Parathyroid adenoma (tissue), 2 donors: ENCODE data around the gene KNDC1.

Source experiments
- H2AFZ ChIP-seq: fragments of 300-600 bp; sonication (generic); one replicate; pipeline ENCODE4 v1.7.0; 2017; ENCODE audit warnings: antibody characterized with exemption, mild to moderate bottlenecking
- H3K27ac ChIP-seq: fragments of 300-600 bp; sonication (generic); one replicate; pipeline ENCODE4 v1.7.0; 2017
- H3K27me3 ChIP-seq: fragments of 300-600 bp; sonication (generic); one replicate; pipeline ENCODE4 v1.7.0; 2017; ENCODE audit warnings: low read length; ENCODE audit not compliant: control insufficient read depth, insufficient read depth
- H3K36me3 ChIP-seq: fragments of 300-600 bp; sonication (generic); one replicate; pipeline ENCODE4 v1.7.0; 2017; ENCODE audit warnings: low read length; ENCODE audit not compliant: control insufficient read depth, insufficient read depth
- H3K4me1 ChIP-seq: fragments of 300-600 bp; sonication (generic); one replicate; pipeline ENCODE4 v1.7.0; 2017; ENCODE audit warnings: control low read depth
- H3K4me2 ChIP-seq: fragments of 300-600 bp; sonication (generic); one replicate; pipeline ENCODE4 v1.7.0; 2017; ENCODE audit warnings: low read length
- H3K4me3 ChIP-seq: fragments of 300-600 bp; sonication (generic); one replicate; pipeline ENCODE4 v1.7.0; 2017; ENCODE audit warnings: low read depth, low read length
- H3K79me2 ChIP-seq: fragments of 300-600 bp; sonication (generic); one replicate; pipeline ENCODE4 v1.7.0; 2017; ENCODE audit warnings: control low read depth
- H3K9ac ChIP-seq: fragments of 300-600 bp; sonication (generic); one replicate; pipeline ENCODE4 v1.7.0; 2017; ENCODE audit warnings: mild to moderate bottlenecking
- H3K9me3 ChIP-seq: fragments of 300-600 bp; sonication (generic); one replicate; pipeline ENCODE4 v1.7.0; 2017; ENCODE audit warnings: low read length; ENCODE audit not compliant: control insufficient read depth
- TF ChIP-seq, protein P1 (sequence below): fragments of 300-600 bp; sonication (generic); IDR thresholded peaks from one replicate; pipeline ENCODE4 v1.7.0; 2017; ENCODE audit warnings: antibody characterized with exemption, mild to moderate bottlenecking
- donor health status: primary hyperparathyroidism.

The KNDC1 gene

DNA sequence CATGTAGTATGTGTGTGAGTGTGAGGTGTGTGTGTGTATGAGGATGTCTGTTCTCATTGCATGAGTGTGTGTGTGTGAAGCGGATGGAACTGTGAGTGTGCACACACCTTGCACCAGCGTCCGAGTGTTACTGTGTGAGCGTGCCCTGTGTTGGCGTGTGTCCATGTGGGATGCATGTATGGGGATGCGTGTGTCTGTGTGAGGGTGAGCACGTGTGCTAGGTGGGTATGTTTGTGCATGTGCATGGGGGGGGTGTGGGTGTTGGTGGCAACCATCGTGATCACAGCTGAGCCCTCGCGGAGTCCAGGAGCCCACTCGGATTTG is 6.4 kb downstream of the KNDC1 start:
- TF ChIP-seq, protein P1, sequence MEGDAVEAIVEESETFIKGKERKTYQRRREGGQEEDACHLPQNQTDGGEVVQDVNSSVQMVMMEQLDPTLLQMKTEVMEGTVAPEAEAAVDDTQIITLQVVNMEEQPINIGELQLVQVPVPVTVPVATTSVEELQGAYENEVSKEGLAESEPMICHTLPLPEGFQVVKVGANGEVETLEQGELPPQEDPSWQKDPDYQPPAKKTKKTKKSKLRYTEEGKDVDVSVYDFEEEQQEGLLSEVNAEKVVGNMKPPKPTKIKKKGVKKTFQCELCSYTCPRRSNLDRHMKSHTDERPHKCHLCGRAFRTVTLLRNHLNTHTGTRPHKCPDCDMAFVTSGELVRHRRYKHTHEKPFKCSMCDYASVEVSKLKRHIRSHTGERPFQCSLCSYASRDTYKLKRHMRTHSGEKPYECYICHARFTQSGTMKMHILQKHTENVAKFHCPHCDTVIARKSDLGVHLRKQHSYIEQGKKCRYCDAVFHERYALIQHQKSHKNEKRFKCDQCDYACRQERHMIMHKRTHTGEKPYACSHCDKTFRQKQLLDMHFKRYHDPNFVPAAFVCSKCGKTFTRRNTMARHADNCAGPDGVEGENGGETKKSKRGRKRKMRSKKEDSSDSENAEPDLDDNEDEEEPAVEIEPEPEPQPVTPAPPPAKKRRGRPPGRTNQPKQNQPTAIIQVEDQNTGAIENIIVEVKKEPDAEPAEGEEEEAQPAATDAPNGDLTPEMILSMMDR: no peak
- Histone ChIP-seq H3K36me3 (no peaks in the 10 kb centered on the region), H3K4me2 (no peak overlapping the region), H3K27me3 (no peaks in the 10 kb centered on the region), H3K79me2 (peaks cover 22% of the 10 kb centered on the region), H2AFZ (no peak overlapping the region), H3K9me3 (no peaks in the 10 kb centered on the region), H3K9ac (no peak overlapping the region), H3K4me3 (no peak overlapping the region), H3K27ac (no peak overlapping the region), H3K4me1 (no peaks in the 10 kb centered on the region)

DNA sequence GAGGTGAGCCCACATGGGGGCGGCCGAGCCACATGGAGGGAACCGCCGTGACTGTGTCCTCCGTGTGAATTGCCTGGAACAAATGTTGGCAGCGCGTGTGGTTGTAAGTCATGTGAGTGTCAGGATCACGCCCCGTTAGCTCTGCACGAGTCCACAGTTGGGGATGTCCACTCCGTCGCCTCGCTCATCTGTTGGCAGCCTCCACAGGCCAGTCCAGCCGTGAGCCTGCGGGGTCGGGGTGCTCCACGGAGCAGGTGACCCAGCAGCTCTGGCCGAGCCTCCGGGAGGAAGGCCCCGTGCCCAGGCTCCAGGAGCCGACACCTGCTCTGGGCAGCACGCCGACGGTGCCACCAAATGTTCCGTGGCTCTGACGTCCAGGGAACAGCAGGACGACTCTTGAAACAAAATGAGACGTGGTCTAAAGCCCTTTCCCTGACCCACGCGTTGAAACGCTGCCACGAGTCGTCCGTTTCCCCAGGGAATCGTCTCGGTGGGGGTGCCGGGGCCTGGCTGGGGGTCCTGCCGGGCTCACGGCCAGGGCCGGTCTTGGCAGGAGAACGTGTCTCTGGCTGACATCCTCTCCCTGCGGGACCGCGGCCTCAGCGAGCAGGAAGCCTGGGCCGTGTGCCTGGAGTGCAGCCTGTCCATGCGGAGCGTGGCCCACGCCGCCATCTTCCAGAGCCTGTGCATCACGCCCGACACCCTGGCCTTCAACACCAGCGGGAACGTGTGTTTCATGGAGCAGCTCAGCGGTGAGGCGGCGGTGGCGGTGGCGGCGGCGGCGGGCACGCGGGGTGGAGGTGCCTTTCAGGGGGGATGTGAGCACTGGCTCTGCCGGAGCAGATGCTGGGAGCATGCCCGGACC is 7.0 kb downstream of the KNDC1 start:
- Histone ChIP-seq H3K4me1 (no peaks in the 10 kb centered on the region), H3K9me3 (no peaks in the 10 kb centered on the region), H3K79me2 (peaks cover 22% of the 10 kb centered on the region), H3K9ac (no peak overlapping the region), H2AFZ (no peak overlapping the region), H3K4me3 (no peak overlapping the region), H3K36me3 (no peaks in the 10 kb centered on the region), H3K27ac (no peak overlapping the region), H3K4me2 (no peak overlapping the region), H3K27me3 (no peaks in the 10 kb centered on the region)
- TF ChIP-seq, protein P1: no peak

DNA sequence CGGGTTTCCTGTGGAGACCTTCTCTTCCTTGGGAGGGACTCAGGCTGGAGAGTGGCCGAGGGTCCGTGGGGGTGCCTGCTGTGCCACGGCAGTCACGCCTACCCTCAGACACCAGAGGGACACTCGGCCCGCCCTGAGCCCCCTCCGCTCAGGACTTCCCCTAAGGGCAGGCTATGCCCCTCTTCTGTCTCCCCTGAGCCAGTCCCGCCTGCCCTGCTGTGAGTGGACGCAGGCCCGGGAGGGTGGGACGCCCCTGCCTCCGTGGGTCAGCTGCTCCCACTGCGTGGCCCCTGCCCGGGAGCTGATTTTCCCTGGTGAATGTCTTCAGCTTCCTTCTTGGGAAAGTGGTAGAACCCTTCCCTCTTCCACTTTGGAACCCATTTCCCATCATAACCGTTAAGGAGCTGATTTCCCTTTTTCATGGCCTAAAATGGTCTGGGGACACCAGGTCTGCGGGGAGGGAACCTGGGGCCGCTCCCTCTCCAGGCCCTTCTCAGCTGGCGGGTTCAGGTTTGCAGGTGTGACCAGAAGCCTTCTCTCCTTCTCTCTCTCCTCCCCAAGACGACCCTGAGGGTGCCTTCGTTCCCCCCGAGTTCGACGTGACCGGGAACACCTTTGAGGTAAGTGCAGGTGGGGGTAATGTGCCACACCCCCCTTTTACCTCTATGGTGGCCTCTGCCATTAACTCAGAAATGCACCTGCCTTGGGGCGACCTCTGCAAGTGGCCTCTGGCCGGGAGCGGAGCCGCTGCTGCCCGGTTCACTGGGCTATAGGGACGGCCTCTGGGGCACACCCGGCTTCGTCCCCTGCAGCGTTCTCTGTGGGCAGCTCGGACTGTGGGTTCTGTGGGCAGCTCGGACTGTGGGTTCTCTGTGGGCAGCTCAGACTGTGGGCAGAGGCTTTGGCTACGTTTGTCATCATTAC is 7.9 kb downstream of the KNDC1 start:
- H3K27me3 ChIP-seq: no peaks in the 10 kb centered on the region
- H3K9ac ChIP-seq: no peak overlapping the region
- no peaks in the 10 kb centered on the region for H3K9me3 ChIP-seq
- H3K4me3 ChIP-seq: no peak overlapping the region
- no peaks in the 10 kb centered on the region for H3K36me3 ChIP-seq
- H3K4me2 ChIP-seq: no peak overlapping the region
- H3K79me2 ChIP-seq: peaks cover 16% of the 10 kb centered on the region
- H2AFZ ChIP-seq: no peak overlapping the region
- TF ChIP-seq, protein P1: no peak
- H3K4me1 ChIP-seq: no peaks in the 10 kb centered on the region
- no peak overlapping the region for H3K27ac ChIP-seq

DNA sequence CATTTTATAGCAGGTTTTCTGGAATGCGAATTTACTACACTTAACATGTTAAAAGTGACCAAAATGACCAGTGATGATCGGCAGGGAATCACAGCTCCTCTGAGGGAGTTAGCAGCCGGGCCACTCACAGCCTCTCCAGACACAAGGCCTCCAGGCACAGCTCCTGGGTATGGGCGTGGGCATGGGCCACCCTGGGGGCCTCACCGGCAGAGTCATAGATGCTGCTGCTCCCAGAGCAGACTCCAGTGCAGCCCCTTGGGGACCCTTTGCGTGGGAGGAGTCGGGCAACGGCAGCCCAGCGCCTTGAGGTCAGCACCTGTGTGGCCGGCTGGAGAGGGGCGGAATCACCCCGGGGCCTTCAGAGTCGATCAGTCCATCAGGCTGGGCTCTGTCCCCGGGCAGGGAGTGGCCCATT is 8.6 kb downstream of the KNDC1 start:
- TF ChIP-seq, protein P1: no peak
- no peak overlapping the region for H2AFZ ChIP-seq
- H3K36me3 ChIP-seq: no peaks in the 10 kb centered on the region
- no peaks in the 10 kb centered on the region for H3K4me1 ChIP-seq
- no peak overlapping the region for H3K27ac ChIP-seq
- no peak overlapping the region for H3K4me3 ChIP-seq
- H3K27me3 ChIP-seq: no peaks in the 10 kb centered on the region
- H3K9me3 ChIP-seq: no peaks in the 10 kb centered on the region
- no peak overlapping the region for H3K9ac ChIP-seq
- peaks cover 12% of the 10 kb centered on the region for H3K79me2 ChIP-seq
- no peak overlapping the region for H3K4me2 ChIP-seq
